Measurements from ENCODE around the gene ISYNA1. TPM values are rescaled to one million over a fixed set of nuclear protein-coding genes. Genes with fewer than 3 reads are reported as not detected.

Gene ISYNA1
- total and polyA plus RNA-seq, 10 donors: 31.7 to 82.3 (median 45.4) TPM

DNA sequence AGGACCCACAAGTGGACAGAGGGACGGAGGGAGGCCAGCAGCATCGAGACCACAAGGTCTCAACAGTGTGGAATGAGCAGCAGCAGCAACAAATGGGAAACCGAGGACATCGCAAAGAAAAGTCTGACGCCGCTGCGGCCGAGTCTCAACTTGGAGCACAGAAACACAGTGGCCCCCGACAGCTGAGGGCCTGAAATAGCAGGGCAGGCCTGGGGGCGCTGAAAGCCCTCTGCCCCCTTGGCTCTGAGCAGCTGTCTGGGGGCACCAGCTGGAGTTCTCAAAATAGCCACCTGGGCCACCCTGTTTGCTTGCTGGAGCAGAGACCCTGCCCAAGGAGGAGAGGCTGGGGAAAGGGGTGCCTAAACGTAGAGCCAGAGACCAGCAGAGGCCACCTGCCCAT lies 5.9 kb upstream of the ISYNA1 start:
- H3K36me3 ChIP-seq: peaks cover 6 to 62% (median 56%) of the 10 kb centered on the region in 6 donors
- peak in 1 of 3 donors; percentile 24 for TF ChIP-seq POLR2AphosphoS5 (IDR thresholded peaks at IDR 0.05)
- TF ChIP-seq, protein P1, sequence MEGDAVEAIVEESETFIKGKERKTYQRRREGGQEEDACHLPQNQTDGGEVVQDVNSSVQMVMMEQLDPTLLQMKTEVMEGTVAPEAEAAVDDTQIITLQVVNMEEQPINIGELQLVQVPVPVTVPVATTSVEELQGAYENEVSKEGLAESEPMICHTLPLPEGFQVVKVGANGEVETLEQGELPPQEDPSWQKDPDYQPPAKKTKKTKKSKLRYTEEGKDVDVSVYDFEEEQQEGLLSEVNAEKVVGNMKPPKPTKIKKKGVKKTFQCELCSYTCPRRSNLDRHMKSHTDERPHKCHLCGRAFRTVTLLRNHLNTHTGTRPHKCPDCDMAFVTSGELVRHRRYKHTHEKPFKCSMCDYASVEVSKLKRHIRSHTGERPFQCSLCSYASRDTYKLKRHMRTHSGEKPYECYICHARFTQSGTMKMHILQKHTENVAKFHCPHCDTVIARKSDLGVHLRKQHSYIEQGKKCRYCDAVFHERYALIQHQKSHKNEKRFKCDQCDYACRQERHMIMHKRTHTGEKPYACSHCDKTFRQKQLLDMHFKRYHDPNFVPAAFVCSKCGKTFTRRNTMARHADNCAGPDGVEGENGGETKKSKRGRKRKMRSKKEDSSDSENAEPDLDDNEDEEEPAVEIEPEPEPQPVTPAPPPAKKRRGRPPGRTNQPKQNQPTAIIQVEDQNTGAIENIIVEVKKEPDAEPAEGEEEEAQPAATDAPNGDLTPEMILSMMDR (IDR thresholded peaks at IDR 0.05 in 8 of 11, conservative IDR thresholded peaks at IDR 0.05 in 3 of 11): no peak
- intact Hi-C loops (cut with DNase I; ENCODE audit: low total_unique reads): no loop called here
- H3K9me3 ChIP-seq: no peaks in the 10 kb centered on the region
- H3K4me1 ChIP-seq: peaks cover 0 to 25% (median 3%) of the 10 kb centered on the region in 6 donors
- WGBS, 5 donors: 89 to 94% (median 94%) methylated on average over 11 of the region's 11 CpGs
- no peaks in the 10 kb centered on the region for H3K27me3 ChIP-seq (replicated peaks in 1 of 7)
- no peak overlapping the region for H3K27ac ChIP-seq
- H3K4me3 ChIP-seq: no peak overlapping the region
- DNase-seq: no peak

DNA sequence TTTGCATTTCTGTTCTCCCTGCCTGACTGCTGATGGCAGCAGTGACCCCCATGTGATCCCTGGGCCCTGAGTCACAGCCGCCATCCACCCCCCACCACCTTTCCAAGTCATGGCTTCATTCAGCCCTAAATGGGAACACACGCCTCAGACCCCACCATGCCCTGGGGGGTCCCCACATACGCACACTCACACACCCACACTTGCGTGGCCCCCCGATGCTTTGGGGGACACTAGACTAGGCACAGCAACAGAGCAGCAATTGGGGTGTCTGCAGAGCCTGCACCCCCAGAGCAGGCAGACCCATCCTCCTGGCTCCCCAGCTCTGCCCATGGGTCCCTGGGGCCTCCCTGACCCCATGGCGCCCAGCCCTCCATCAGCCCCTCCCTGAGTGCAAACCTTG lies 5.5 kb upstream of the ISYNA1 start:
- no peak overlapping the region for H3K27ac ChIP-seq
- intact Hi-C loops (cut with DNase I; ENCODE audit: low total_unique reads): no loop called here

DNA sequence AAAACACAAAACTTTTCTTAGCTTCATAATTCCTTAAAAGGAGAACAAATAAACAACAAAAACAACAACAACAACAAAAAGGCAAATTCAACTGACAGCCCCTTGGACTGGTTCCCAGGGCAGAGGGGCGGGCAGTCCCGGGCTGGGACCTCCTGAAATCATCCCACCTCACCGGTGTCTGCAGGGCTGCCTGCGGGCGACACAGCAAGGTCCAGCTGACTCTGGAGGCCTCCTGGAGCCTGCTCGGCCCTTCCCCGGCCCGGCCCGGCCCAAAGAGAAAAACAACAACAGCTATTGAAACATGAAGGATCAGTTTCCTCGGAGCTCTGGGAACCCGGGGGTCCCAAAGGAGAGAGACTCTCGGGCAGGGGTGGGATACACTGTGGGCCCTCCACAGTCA lies 5.0 kb upstream of the ISYNA1 start:
- H3K27me3 ChIP-seq (replicated peaks in 1 of 7): peaks cover 0 to 8% (median 0%) of the 10 kb centered on the region in 7 donors
- no peak for DNase-seq
- intact Hi-C loops (cut with DNase I; ENCODE audit: low total_unique reads): no loop called here

More for the DNA sequence above, 5.5 kb upstream of the ISYNA1 start:
- H3K9me3 ChIP-seq: no peaks in the 10 kb centered on the region
- H3K27me3 ChIP-seq (replicated peaks in 1 of 7): peaks cover 0 to 3% (median 0%) of the 10 kb centered on the region in 7 donors
- TF ChIP-seq, protein P1 (IDR thresholded peaks at IDR 0.05 in 8 of 11, conservative IDR thresholded peaks at IDR 0.05 in 3 of 11): no peak
- TF ChIP-seq POLR2AphosphoS5 (IDR thresholded peaks at IDR 0.05): peak in 1 of 3 donors; percentile 49
- TF ChIP-seq POLR2A (IDR thresholded peaks at IDR 0.05): no peak
- 95 to 99% (median 96%) methylated on average over 5 to 6 of the region's 6 CpGs for WGBS, 5 donors
- H3K36me3 ChIP-seq: peaks cover 6 to 57% (median 52%) of the 10 kb centered on the region in 6 donors
- no peak overlapping the region for H3K4me3 ChIP-seq
- DNase-seq: no peak
- H3K4me1 ChIP-seq: peaks cover 0 to 30% (median 6%) of the 10 kb centered on the region in 6 donors

More for the DNA sequence above, 5.0 kb upstream of the ISYNA1 start:
- TF ChIP-seq, protein P1 (IDR thresholded peaks at IDR 0.05 in 8 of 11, conservative IDR thresholded peaks at IDR 0.05 in 3 of 11): no peak
- no peak for TF ChIP-seq POLR2AphosphoS5 (IDR thresholded peaks at IDR 0.05)
- TF ChIP-seq POLR2A (IDR thresholded peaks at IDR 0.05): no peak
- no peak overlapping the region for H3K4me3 ChIP-seq
- 91 to 95% (median 92%) methylated on average over 10 to 12 of the region's 12 CpGs for WGBS, 5 donors
- H3K27ac ChIP-seq: no peak overlapping the region
- H3K36me3 ChIP-seq: peaks cover 6 to 53% (median 48%) of the 10 kb centered on the region in 6 donors
- peaks cover 4 to 34% (median 11%) of the 10 kb centered on the region in 6 donors for H3K4me1 ChIP-seq
- H3K9me3 ChIP-seq: no peaks in the 10 kb centered on the region
